ENCODE measurements around the gene PRRC2C. TPM values are rescaled to one million over a fixed set of nuclear protein-coding genes. Genes with fewer than 3 reads are reported as not detected.

The PRRC2C gene
- total RNA-seq, 1 experiment from 2014 or later, result 267 TPM

DNA sequence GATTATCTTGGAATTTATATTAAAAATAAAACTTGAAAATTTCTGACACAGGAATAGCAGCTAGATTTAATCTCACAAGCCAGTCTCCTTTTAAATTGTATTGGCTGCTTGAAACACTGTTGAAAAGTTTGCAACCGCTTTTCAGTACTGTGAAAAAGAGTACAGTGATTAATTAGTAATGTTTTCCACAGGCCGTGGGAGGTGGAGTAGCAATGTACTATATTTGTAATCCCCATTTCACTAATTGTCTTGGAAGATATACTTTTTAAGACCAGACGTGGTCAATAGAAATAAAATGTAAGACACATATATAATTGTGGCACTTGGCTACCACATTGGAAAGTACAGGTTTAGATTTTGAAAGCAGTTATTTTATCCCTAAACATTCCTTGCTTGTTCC lies 95.9 kb downstream of the PRRC2C start:
- no peak overlapping the region for H4K5ac ChIP-seq (ENCODE audit: insufficient read length, low read depth, low read length)
- Mint-ChIP-seq H3K27ac (no peak overlapping the region), H3K36me3 (ENCODE audit: insufficient read depth in 1 of 3, low read depth in 3 of 3) (peaks cover 42 to 87% (median 78%) of the 10 kb centered on the region in 3 experiments; a peak in 6 of 7 replicates), H3K4me3 (no peak overlapping the region), H3K27me3 (ENCODE audit: low read depth) (no peaks in the 10 kb centered on the region), H3K9me3 (no peaks in the 10 kb centered on the region), H3K4me1 (peaks cover 0 to 4% of the 10 kb centered on the region in 2 experiments; a peak in 1 of 4 replicates)
- H2AK5ac ChIP-seq (ENCODE audit: insufficient read length, low read length), result no peak overlapping the region
- H3K79me1 ChIP-seq (ENCODE audit: insufficient read depth, low read depth, low read length, poor library complexity, severe bottlenecking), result no peaks in the 10 kb centered on the region
- H2BK5ac ChIP-seq (ENCODE audit: insufficient read length, low read length), result no peak overlapping the region
- no peak overlapping the region for H4K91ac ChIP-seq (ENCODE audit: insufficient read length, low read depth, low read length)
- H3K23me2 ChIP-seq (ENCODE audit: insufficient read length, low read depth, low read length, poor library complexity, severe bottlenecking), result no peaks in the 10 kb centered on the region
- H3K4me1 ChIP-seq (ENCODE audit: insufficient read depth, low read length), result no peaks in the 10 kb centered on the region
- no peak overlapping the region for H3K4me2 ChIP-seq (ENCODE audit: insufficient read depth, insufficient read length, low read length)
- H3T11ph ChIP-seq (ENCODE audit: low read length), result no peak overlapping the region
- H3K23ac ChIP-seq (ENCODE audit: insufficient read length, low read depth, low read length), result no peak overlapping the region
- no peaks in the 10 kb centered on the region; the same call in 1 of the 2 replicates for H3K27me3 ChIP-seq (ENCODE audit: insufficient read depth, low read length)
- WGBS (ENCODE audit: extremely low coverage, insufficient read length, low lambda C conversion rate), result no CpG with 5 or more reads among the region's 3 CpGs
- H3K79me2 ChIP-seq (ENCODE audit: insufficient read depth, low read length), result no peaks in the 10 kb centered on the region
- H2AFZ ChIP-seq (ENCODE audit: low read length), result no peak overlapping the region
- no peak for TF ChIP-seq CTCF (conservative IDR thresholded peaks at IDR 0.05)
- H3K56ac ChIP-seq (ENCODE audit: insufficient read length, low read depth, low read length), result no peak overlapping the region
- H2BK120ac ChIP-seq (ENCODE audit: low read depth, low read length, poor library complexity, severe bottlenecking), result no peak overlapping the region
- H4K20me1 ChIP-seq (ENCODE audit: control insufficient read depth, insufficient read depth, insufficient read length), result no peaks in the 10 kb centered on the region
- H3K9ac ChIP-seq (ENCODE audit: extremely low read depth, insufficient read length, low read length), result no peak overlapping the region
- H3K18ac ChIP-seq (ENCODE audit: insufficient read length, low read depth, low read length), result no peak overlapping the region
- no peak overlapping the region for H2BK12ac ChIP-seq (ENCODE audit: insufficient read length, low read depth, low read length)
- H2BK20ac ChIP-seq (ENCODE audit: low read depth, low read length, poor library complexity, severe bottlenecking), result no peak overlapping the region
- H3K9me3 ChIP-seq (ENCODE audit: control insufficient read depth, low read depth, low read length), result no peaks in the 10 kb centered on the region
- no peak overlapping the region for H4K8ac ChIP-seq (replicated peaks; ENCODE audit: insufficient read length, low read depth, low read length)
- H3K27ac ChIP-seq (ENCODE audit: insufficient read length, low read depth, low read length), result no peak overlapping the region
- H3K4ac ChIP-seq (ENCODE audit: low read depth, low read length), result no peak overlapping the region
- DNase-seq, result no peak
- H2BK15ac ChIP-seq (ENCODE audit: low read depth, low read length), result no peak overlapping the region
- no peak overlapping the region for H3K14ac ChIP-seq (ENCODE audit: insufficient read depth, low read length)
